GM19455 (cell line): ENCODE measurements around the gene TNFRSF6B.
"Not testable (repeated sequence)": the region's sequence is repeated elsewhere in the genome, so short reads cannot be mapped to it uniquely, and the experiment has no call there.

Experiments
- ATAC-seq: cut with Tn5 transposase; IDR thresholded peaks from one replicate; pipeline ENCODE4 v1.9.1; 2021; ENCODE audit not compliant: unreplicated experiment

TNFRSF6B gene

GRCh38 chr20:63706852-63707557 lies 10.6 kb downstream of the TNFRSF6B start:
- peak; percentile 20 for ATAC-seq

- peak; percentile 55 for ATAC-seq
Measured at GRCh38 chr20:63707558-63708300, 11.3 kb downstream of the TNFRSF6B start, which contains the start of the genes ARFRP1 and ZGPAT. ARFRP1 (minus strand) TSS chr20:63707976; CDS start chr20:63707091, 885 bp downstream. ZGPAT (plus strand) TSS chr20:63708039; CDS start chr20:63708581, 542 bp downstream.

GRCh38 chr20:63708301-63709148 lies 12.1 kb downstream of the TNFRSF6B start:
- ATAC-seq: peak; percentile 20

GRCh38 chr20:63709149-63709527 lies 12.7 kb downstream of the TNFRSF6B start:
- no peak for ATAC-seq

- no peak for ATAC-seq
Measured at GRCh38 chr20:63711085-63711645, 14.7 kb downstream of the TNFRSF6B start.

GRCh38 chr20:63712191-63712590 lies 15.7 kb downstream of the TNFRSF6B start:
- no peak for ATAC-seq

- ATAC-seq: no peak
Measured at GRCh38 chr20:63714858-63715257, 18.4 kb downstream of the TNFRSF6B start.

- no peak for ATAC-seq
Measured at GRCh38 chr20:63718996-63719395, 22.5 kb downstream of the TNFRSF6B start.

- ATAC-seq: not testable (repeated sequence)
Measured at GRCh38 chr20:63722967-63723622, 26.6 kb downstream of the TNFRSF6B start.

- not testable (repeated sequence) for ATAC-seq
Measured at GRCh38 chr20:63730189-63730733, 33.8 kb downstream of the TNFRSF6B start.

- ATAC-seq: no peak
Measured at GRCh38 chr20:63731410-63731809, 35.0 kb downstream of the TNFRSF6B start.

GRCh38 chr20:63732118-63733095 lies 36.0 kb downstream of the TNFRSF6B start:
- no peak for ATAC-seq

GRCh38 chr20:63733117-63733516 lies 36.7 kb downstream of the TNFRSF6B start:
- ATAC-seq: no peak

- no peak for ATAC-seq
Measured at GRCh38 chr20:63733579-63734081, 37.2 kb downstream of the TNFRSF6B start.

- no peak for ATAC-seq
Measured at GRCh38 chr20:63734111-63734945, 37.9 kb downstream of the TNFRSF6B start.

- ATAC-seq: no peak
Measured at GRCh38 chr20:63734946-63735858, 38.8 kb downstream of the TNFRSF6B start.
